ENCODE results near the gene ATXN1.

ATXN1 gene

GRCh38 chr6:16362296-16362695 is 399.0 kb downstream of the ATXN1 start:
- no CpG with 5 or more reads among the region's 11 CpGs for whole genome bisulfite sequencing (ENCODE audit: insufficient coverage, insufficient read length)

GRCh38 chr6:16361861-16362260 is 399.4 kb downstream of the ATXN1 start:
- DNase-seq (ENCODE audit: low read depth, low spot score), result no peak
- no peak overlapping the region for H3K27ac ChIP-seq (ENCODE audit: low read length)
- H3K36me3 ChIP-seq (ENCODE audit: control insufficient read depth, insufficient read depth, low read length), result no peaks in the 10 kb centered on the region
- H3K9me3 ChIP-seq (ENCODE audit: control insufficient read depth, insufficient read depth, low read length), result no peaks in the 10 kb centered on the region
- H3K4me3 ChIP-seq (ENCODE audit: low read length), result no peak overlapping the region
- H3K27me3 ChIP-seq (ENCODE audit: control insufficient read depth, insufficient read depth, low read length), result no peaks in the 10 kb centered on the region
- no CpG with 5 or more reads among the region's 8 CpGs for WGBS (ENCODE audit: insufficient coverage, insufficient read length)
- no peaks in the 10 kb centered on the region for H3K4me1 ChIP-seq (ENCODE audit: control insufficient read depth, insufficient read depth, low read length)

More at GRCh38 chr6:16362296-16362695, 399.0 kb downstream of the ATXN1 start:
- H3K4me3 ChIP-seq (ENCODE audit: low read length), result no peak overlapping the region
- no peaks in the 10 kb centered on the region for H3K4me1 ChIP-seq (ENCODE audit: control insufficient read depth, insufficient read depth, low read length)
- H3K9me3 ChIP-seq (ENCODE audit: control insufficient read depth, insufficient read depth, low read length), result no peaks in the 10 kb centered on the region
- H3K27me3 ChIP-seq (ENCODE audit: control insufficient read depth, insufficient read depth, low read length), result no peaks in the 10 kb centered on the region
- DNase-seq (ENCODE audit: low read depth, low spot score), result no peak
- no peaks in the 10 kb centered on the region for H3K36me3 ChIP-seq (ENCODE audit: control insufficient read depth, insufficient read depth, low read length)
- no peak overlapping the region for H3K27ac ChIP-seq (ENCODE audit: low read length)

GRCh38 chr6:16361121-16361520 is 400.1 kb downstream of the ATXN1 start:
- Histone ChIP-seq H3K27ac (ENCODE audit: low read length) (no peak overlapping the region), H3K36me3 (ENCODE audit: control insufficient read depth, insufficient read depth, low read length) (no peaks in the 10 kb centered on the region), H3K27me3 (ENCODE audit: control insufficient read depth, insufficient read depth, low read length) (no peaks in the 10 kb centered on the region), H3K9me3 (ENCODE audit: control insufficient read depth, insufficient read depth, low read length) (no peaks in the 10 kb centered on the region), H3K4me1 (ENCODE audit: control insufficient read depth, insufficient read depth, low read length) (no peaks in the 10 kb centered on the region), H3K4me3 (ENCODE audit: low read length) (no peak overlapping the region)
- DNase-seq (ENCODE audit: low read depth, low spot score), result no peak
- no CpG with 5 or more reads among the region's 4 CpGs for WGBS (ENCODE audit: insufficient coverage, insufficient read length)

- H3K4me1 ChIP-seq (ENCODE audit: control insufficient read depth, insufficient read depth, low read length), result no peaks in the 10 kb centered on the region
- H3K9me3 ChIP-seq (ENCODE audit: control insufficient read depth, insufficient read depth, low read length), result no peaks in the 10 kb centered on the region
- no peaks in the 10 kb centered on the region for H3K27me3 ChIP-seq (ENCODE audit: control insufficient read depth, insufficient read depth, low read length)
- DNase-seq (ENCODE audit: low read depth, low spot score), result no peak
- H3K4me3 ChIP-seq (ENCODE audit: low read length), result no peak overlapping the region
- no peaks in the 10 kb centered on the region for H3K36me3 ChIP-seq (ENCODE audit: control insufficient read depth, insufficient read depth, low read length)
- WGBS (ENCODE audit: insufficient coverage, insufficient read length), result no CpG with 5 or more reads among the region's 3 CpGs
- no peak overlapping the region for H3K27ac ChIP-seq (ENCODE audit: low read length)
Measured at GRCh38 chr6:16360365-16360764, 400.9 kb downstream of the ATXN1 start.

- DNase-seq (ENCODE audit: low read depth, low spot score), result no peak
- WGBS (ENCODE audit: insufficient coverage, insufficient read length), result no CpG with 5 or more reads among the region's 6 CpGs
Measured at GRCh38 chr6:16359563-16359962, 401.7 kb downstream of the ATXN1 start.

GRCh38 chr6:16358531-16359138 is 402.6 kb downstream of the ATXN1 start:
- H3K4me1 ChIP-seq (ENCODE audit: control insufficient read depth, insufficient read depth, low read length), result no peaks in the 10 kb centered on the region
- no peak overlapping the region for H3K27ac ChIP-seq (ENCODE audit: low read length)
- DNase-seq (ENCODE audit: low read depth, low spot score), result no peak
- H3K36me3 ChIP-seq (ENCODE audit: control insufficient read depth, insufficient read depth, low read length), result no peaks in the 10 kb centered on the region
- H3K9me3 ChIP-seq (ENCODE audit: control insufficient read depth, insufficient read depth, low read length), result no peaks in the 10 kb centered on the region
- no peak overlapping the region for H3K4me3 ChIP-seq (ENCODE audit: low read length)
- no peaks in the 10 kb centered on the region for H3K27me3 ChIP-seq (ENCODE audit: control insufficient read depth, insufficient read depth, low read length)
- no CpG with 5 or more reads among the region's 18 CpGs for WGBS (ENCODE audit: insufficient coverage, insufficient read length)

More at GRCh38 chr6:16359563-16359962, 401.7 kb downstream of the ATXN1 start:
- H3K27ac ChIP-seq (ENCODE audit: low read length), result no peak overlapping the region
- H3K4me1 ChIP-seq (ENCODE audit: control insufficient read depth, insufficient read depth, low read length), result no peaks in the 10 kb centered on the region
- no peaks in the 10 kb centered on the region for H3K27me3 ChIP-seq (ENCODE audit: control insufficient read depth, insufficient read depth, low read length)
- H3K9me3 ChIP-seq (ENCODE audit: control insufficient read depth, insufficient read depth, low read length), result no peaks in the 10 kb centered on the region
- no peaks in the 10 kb centered on the region for H3K36me3 ChIP-seq (ENCODE audit: control insufficient read depth, insufficient read depth, low read length)
- H3K4me3 ChIP-seq (ENCODE audit: low read length), result no peak overlapping the region

GRCh38 chr6:16355699-16356446 is 405.4 kb downstream of the ATXN1 start:
- no peak overlapping the region for H3K4me3 ChIP-seq (ENCODE audit: low read length)
- H3K9me3 ChIP-seq (ENCODE audit: control insufficient read depth, insufficient read depth, low read length), result no peaks in the 10 kb centered on the region
- no peaks in the 10 kb centered on the region for H3K27me3 ChIP-seq (ENCODE audit: control insufficient read depth, insufficient read depth, low read length)
- H3K36me3 ChIP-seq (ENCODE audit: control insufficient read depth, insufficient read depth, low read length), result no peaks in the 10 kb centered on the region
- no peak for DNase-seq (ENCODE audit: low read depth, low spot score)
- H3K27ac ChIP-seq (ENCODE audit: low read length), result no peak overlapping the region
- H3K4me1 ChIP-seq (ENCODE audit: control insufficient read depth, insufficient read depth, low read length), result no peaks in the 10 kb centered on the region
- WGBS (ENCODE audit: insufficient coverage, insufficient read length), result no CpG with 5 or more reads among the region's 16 CpGs

GRCh38 chr6:16355238-16355637 is 406.0 kb downstream of the ATXN1 start:
- H3K4me3 ChIP-seq (ENCODE audit: low read length), result no peak overlapping the region
- no CpG with 5 or more reads among the region's 9 CpGs for WGBS (ENCODE audit: insufficient coverage, insufficient read length)
- no peaks in the 10 kb centered on the region for H3K27me3 ChIP-seq (ENCODE audit: control insufficient read depth, insufficient read depth, low read length)
- H3K36me3 ChIP-seq (ENCODE audit: control insufficient read depth, insufficient read depth, low read length), result no peaks in the 10 kb centered on the region
- H3K27ac ChIP-seq (ENCODE audit: low read length), result no peak overlapping the region
- no peaks in the 10 kb centered on the region for H3K4me1 ChIP-seq (ENCODE audit: control insufficient read depth, insufficient read depth, low read length)
- DNase-seq (ENCODE audit: low read depth, low spot score), result no peak
- H3K9me3 ChIP-seq (ENCODE audit: control insufficient read depth, insufficient read depth, low read length), result no peaks in the 10 kb centered on the region

- Histone ChIP-seq H3K36me3 (ENCODE audit: control insufficient read depth, insufficient read depth, low read length) (no peaks in the 10 kb centered on the region), H3K27me3 (ENCODE audit: control insufficient read depth, insufficient read depth, low read length) (no peaks in the 10 kb centered on the region), H3K9me3 (ENCODE audit: control insufficient read depth, insufficient read depth, low read length) (no peaks in the 10 kb centered on the region), H3K27ac (ENCODE audit: low read length) (no peak overlapping the region), H3K4me3 (ENCODE audit: low read length) (no peak overlapping the region), H3K4me1 (ENCODE audit: control insufficient read depth, insufficient read depth, low read length) (no peaks in the 10 kb centered on the region)
- no peak for DNase-seq (ENCODE audit: low read depth, low spot score)
- WGBS (ENCODE audit: insufficient coverage, insufficient read length), result no CpG with 5 or more reads among the region's 1 CpG
Measured at GRCh38 chr6:16354692-16355091, 406.6 kb downstream of the ATXN1 start.

GRCh38 chr6:16352821-16353438 is 408.3 kb downstream of the ATXN1 start:
- Histone ChIP-seq H3K9me3 (ENCODE audit: control insufficient read depth, insufficient read depth, low read length) (no peaks in the 10 kb centered on the region), H3K36me3 (ENCODE audit: control insufficient read depth, insufficient read depth, low read length) (no peaks in the 10 kb centered on the region), H3K27ac (ENCODE audit: low read length) (no peak overlapping the region), H3K27me3 (ENCODE audit: control insufficient read depth, insufficient read depth, low read length) (no peaks in the 10 kb centered on the region), H3K4me1 (ENCODE audit: control insufficient read depth, insufficient read depth, low read length) (no peaks in the 10 kb centered on the region), H3K4me3 (ENCODE audit: low read length) (no peak overlapping the region)
- no peak for DNase-seq (ENCODE audit: low read depth, low spot score)
- no CpG with 5 or more reads among the region's 19 CpGs for WGBS (ENCODE audit: insufficient coverage, insufficient read length)
